NCI-H510A (cell line): ENCODE data around the gene AMOT.

Experiments used
- DNase-seq: peaks from one replicate; lab custom pipeline; 2025; lab: John Stamatoyannopoulos, UW

Gene AMOT

GRCh38 chrX:112738347-112739033 lies 102.1 kb downstream of the AMOT start:
- DNase-seq, result no peak

GRCh38 chrX:112736310-112736709 lies 104.3 kb downstream of the AMOT start:
- DNase-seq, result no peak

GRCh38 chrX:112735147-112735546 lies 105.5 kb downstream of the AMOT start:
- DNase-seq, result no peak

GRCh38 chrX:112734290-112734689 lies 106.3 kb downstream of the AMOT start:
- DNase-seq, result no peak

- DNase-seq, result no peak
These were observed 108.8 kb downstream of the AMOT start for GRCh38 chrX:112731793-112732192.
